Activated CD8-positive, alpha-beta memory T cell treated with anti-CD3 and anti-CD28 coated beads, Interleukin-2, amount 50 U/mL, for 48 hours (primary cell): Measurements from ENCODE around the gene CYBB.

Source experiments
- DNase-seq: peaks from one replicate; pipeline ENCODE4 v3.0.0-alpha.2; 2020

CYBB gene

DNA sequence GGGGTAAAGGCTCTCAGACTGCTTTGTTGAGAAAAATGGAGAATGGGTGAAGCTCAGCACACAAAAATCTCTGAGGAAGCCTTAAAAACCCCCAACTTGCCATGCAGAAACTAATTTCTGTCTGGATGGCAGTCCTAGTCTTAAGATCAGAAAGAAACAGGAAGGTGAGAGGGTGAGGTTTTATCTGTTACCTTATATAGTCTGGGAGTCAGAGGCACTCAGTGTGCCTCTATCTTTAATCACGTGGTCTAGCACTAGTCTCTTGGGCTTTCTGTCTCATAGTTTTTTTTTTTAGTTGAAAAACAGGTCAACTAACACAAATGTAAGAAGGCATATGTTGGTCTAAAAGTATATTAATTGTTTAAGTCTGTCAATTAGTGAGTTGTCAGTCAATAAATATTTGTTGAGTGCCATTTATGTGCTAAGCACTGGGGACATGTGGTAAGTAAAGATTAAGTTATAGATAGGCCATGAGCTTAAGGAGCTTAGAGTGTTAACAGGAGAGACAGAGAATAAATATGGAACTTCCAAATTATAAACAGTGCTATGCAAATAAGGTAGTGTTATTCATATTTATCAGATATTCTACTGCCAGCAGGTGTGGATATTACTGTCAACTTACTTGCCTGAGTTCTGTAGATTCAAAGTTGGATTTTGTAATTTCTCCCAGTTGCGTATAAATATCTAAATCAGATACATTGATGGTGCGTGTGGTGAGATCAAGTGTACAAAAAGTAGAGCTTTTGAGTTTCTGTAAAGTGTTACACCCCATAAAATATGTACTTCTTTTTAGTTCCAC lies 7.0 kb downstream of the CYBB start:
- no peak for DNase-seq

DNA sequence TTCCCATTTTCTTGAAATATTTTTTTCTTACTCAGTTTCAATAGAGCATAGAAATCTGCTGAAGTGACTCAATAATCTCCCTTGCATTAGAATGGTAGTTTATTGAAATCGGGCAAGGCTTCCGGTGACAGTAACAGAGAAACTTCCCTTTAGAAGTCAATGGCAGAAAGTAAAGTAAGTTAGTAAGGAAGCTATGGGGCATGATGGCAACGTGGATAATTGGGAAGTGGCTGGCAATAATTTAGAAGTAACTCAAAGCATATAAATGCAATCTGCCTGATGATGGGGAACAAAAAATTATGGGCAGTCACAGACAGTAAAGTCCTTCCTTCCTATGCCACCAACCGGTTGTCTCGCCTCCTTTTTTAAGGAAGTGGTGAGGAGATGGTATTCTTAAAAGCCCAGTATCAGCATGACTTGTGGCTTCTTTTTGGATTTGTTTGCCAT lies 7.6 kb downstream of the CYBB start:
- no peak for DNase-seq

DNA sequence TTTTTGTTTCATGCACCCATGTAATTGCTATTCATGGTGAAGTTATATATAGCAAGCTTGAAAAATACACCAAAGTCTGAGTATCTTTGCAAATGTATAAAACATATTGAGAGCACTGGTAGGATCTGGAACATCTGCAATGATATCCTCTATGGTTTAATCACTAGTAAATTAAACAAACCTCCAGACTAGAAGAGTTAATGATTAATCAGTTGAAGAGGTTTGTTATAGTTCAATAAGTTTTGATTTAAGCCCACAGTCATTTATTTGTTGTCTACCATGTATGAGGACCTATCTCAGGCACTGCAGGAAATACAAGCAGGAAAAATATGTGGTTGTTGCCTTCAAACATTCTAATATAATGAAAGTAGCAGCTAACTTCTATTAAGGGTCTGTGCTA lies 16.5 kb downstream of the CYBB start:
- DNase-seq = no peak

DNA sequence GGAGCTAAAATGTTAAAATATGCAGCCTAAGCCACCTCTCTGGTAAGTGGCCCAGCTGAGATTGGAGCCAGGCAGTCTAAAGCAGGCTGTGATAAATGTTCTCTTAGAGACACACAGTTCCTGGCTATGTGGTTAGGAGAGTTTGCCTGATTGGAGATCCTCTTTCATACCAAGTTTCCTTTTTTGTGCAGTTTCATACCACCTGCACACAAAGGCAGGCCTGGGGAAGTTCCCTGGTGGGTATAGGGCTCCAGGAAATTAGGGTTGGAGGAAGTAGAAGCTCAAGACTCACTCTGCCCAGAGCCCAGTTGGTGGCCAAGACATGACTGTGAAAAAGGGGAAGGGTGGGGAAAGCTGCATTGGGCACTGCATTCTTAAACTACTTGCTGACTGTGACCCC lies 16.9 kb downstream of the CYBB start:
- DNase-seq = no peak

DNA sequence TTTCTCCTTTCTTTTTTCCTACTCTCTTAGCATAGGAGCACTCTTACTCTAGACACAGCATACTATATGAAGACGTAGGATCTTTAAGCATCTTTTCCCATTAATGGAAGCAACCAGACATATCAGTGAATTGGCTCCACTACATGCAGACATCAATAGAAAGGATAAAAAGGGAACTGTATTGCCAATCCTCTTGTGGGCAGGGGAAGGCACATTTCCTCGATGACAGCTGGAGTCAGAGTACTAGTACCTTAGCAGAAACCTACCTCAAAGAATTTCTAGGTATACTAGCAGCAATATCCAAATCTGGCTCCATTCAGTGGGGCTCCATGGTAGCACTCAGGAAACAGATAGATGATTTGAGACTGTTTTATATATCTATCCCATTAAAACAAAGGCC lies 20.1 kb downstream of the CYBB start:
- no peak for DNase-seq

DNA sequence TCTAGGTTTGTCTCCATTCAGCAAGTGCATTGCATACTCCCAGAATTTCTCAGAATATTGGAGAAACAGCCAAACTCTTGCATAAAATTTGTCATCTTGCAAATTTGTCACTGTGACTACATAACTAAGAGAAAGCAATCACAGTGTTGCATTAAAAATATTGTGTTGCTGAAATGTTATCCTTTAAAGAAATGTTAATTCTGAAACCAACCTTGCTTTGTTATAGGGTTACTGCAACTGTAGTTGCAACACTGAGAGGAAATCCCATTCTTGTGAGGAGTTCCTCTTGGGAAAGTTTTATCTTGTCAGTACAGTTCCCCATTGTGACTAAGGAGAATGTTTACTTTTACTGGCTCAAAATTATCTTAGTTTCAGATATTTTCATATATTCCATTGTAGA lies 20.9 kb downstream of the CYBB start:
- DNase-seq = no peak

DNA sequence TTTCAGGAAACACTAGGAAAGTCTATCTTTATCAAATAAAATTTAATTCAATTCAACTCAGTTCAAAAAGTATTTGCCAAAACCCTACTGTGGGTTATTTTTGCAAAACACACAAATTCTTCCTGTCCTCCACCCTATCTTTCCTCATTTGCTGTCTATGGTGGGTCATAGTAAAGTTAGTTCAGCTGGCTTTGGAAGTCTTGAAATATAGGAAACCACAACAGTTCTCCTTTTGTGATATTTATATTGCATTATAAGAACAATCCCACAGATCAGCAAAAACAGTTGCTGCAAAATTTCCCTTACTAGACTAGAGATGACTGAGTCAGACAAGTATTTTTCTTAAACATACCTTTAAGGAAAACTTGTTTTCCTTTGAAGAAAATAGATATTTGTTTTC lies 22.2 kb downstream of the CYBB start:
- DNase-seq = no peak

DNA sequence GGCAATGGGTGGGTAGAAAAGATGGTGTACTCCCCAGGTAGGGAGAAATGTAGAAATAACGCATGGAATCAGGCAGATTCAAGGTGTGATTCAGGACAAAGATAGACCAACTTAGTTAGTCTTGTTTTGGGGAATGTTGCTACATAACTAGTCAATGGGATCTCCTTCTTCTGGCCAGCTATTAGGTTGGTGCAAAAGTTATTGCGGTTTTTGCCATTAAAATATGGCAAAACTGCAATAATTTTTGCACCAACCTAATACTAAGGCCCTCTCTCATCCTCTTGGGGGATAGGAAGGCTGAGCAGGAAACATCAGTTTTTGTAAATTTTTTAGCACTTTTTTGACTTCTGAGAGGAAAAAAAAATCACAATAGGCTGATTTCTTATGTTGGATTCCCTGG lies 23.2 kb downstream of the CYBB start:
- no peak for DNase-seq

DNA sequence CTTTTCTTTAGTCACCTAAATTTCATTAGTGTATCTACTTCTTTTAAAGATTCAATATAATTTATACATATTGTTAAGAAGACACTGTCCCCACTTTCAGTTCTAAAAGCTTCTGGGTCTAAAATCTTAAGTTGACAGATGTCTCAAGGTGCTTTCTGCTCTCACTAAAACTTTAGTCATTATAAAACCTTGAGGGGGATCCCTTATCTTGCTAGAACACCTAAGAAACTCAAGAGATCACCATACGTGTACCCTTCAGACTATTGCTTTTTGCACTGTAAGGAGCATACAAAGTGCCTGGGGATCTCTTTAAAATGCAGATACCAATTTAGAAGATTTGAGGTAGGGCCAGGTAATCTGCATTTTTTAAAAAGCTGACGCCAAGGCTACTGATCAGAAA lies 30.1 kb downstream of the CYBB start:
- DNase-seq = no peak

DNA sequence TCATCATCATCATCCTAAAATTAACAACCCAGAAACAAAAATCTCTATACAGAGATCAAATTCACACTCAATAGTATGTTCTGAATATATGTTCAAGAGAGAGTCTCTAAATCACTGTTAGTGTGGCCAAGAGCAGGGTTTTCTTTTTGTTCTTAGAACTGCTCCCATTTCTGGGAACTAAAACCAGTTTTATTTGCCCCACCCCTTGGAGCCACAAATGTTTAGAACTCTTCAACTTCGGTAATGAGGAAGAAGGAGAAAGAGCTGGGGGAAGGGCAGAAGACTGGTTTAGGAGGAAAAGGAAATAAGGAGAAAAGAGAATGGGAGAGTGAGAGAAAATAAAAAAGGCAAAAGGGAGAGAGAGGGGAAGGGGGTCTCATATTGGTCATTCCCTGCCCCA lies 32.3 kb downstream of the CYBB start:
- DNase-seq = no peak

DNA sequence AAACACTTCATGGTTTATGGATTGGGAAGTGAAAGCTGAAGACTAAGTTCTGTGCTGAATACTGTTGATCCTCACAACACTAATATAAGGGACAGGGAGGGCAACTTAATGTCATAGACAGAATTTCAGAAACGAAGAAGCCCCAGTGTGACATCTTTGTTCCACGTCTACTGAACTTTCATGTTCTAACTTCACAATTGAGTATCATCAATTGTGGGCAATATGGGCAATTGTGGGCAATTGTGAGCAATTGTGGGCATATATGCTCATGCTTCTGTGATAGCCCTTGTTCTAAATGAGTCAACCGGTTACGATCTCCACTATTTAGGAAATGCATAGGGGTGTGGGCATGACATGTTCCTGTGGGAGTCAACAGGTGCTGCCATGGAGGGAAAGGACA lies 33.7 kb downstream of the CYBB start:
- no peak for DNase-seq

DNA sequence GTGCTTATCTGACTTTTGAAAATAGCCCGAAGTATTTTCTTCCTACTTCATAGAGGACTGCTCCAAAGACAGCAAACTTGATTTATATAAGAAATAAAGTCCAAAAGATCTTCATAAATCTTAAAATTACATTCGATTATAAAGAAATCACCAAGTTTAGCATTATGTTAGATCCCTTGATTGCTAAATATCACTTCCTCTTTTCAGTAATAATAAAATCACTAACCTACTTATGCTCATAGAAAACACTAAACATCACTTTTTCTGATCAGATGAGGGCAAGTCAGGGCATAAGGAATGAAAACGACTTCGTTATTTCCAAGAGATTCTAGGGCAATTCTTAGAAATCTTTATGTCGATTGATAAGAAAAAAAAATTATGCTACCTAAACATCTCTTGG lies 35.5 kb downstream of the CYBB start:
- DNase-seq = no peak

DNA sequence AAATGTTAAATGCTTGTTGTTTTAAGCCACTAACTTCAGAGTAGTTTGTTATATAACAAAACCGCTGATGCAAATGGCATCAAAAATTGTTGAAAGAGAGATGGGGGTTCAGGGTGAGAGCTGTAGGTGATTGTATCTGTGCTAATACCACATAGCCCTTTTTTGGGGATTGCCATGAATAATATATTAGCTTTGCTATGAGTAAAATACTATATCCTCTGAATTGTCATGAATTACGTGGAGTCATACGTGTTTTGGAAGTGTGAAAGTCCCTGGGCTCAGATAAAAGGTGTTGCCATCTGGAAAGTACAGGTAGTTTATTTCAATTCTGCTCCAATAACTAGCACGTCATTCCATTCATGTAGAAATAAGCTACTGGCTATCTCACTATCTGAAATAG lies 36.9 kb downstream of the CYBB start:
- DNase-seq = no peak

DNA sequence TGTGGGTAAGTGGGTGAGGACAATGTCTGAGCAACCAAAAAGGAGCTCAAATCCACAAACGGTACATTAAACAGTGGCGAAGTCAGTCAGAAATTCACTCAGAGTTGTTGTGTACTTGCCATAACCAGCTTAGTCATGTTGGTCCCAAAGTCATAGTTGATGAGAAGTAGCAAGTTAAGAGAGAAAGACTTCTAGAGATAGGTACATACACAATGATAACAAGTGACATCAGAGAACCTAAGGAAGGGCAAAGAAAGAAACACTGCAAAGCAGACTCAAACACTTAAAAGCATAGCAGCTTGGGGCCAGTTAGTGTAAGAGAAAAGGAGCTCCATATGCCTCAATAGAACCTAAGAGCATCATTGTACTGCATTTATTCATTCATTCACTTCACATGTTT lies 37.3 kb downstream of the CYBB start:
- no peak for DNase-seq

DNA sequence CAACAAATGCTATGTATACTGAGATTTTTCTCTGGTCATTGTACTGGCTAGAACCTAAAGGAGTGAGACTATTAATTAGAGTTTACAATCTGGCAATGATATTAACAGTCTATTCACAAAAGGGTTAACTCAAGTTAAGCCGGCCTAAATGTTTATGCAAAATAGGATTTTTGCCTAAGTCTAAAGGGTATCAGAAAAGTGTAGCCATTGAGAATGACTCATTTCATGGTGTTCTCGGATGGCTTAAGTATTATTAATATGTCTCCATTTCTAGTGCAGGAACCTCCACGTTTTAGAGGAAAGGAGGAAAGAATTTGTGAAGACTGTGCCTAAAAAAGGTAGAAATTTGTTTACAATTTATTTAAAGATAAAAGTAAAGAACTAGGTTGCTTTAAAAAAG lies 37.7 kb downstream of the CYBB start:
- no peak for DNase-seq

DNA sequence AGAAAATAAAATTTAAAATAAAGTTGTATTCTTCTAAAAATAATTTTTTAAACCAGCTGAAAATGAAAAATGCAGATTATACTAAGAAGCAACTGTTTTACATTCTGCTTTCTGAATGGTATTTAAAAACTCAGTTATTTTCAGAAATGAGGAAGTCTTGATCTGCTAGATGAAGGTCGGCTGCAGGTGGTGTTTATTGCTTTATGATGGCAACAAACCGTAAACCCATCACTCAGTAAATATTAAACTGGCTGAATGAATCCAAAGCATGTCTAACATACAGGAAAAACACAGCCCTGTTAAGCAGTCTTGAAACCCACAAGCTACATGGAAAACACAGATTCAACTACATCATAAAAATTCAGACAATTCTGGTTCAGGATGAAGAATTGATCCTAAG lies 38.2 kb downstream of the CYBB start:
- DNase-seq = no peak

DNA sequence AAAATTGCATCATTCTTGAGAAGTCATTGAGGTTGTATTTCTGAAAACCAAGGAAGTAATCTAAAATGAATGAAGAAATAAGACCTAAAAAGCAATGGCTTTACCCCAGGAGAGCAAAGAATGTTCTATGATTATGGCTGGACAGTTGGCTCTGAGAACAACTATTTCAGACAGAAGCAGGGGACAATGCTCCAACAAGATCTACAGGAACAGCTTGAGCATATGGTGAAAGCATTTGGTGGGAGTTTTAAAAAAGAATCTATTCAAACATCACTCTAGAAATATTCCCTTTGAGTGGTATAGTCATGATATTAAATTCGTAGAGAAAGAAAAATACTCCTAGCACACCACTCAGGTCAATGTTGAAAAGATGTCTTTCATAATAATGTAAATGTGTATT lies 40.8 kb downstream of the CYBB start:
- no peak for DNase-seq

DNA sequence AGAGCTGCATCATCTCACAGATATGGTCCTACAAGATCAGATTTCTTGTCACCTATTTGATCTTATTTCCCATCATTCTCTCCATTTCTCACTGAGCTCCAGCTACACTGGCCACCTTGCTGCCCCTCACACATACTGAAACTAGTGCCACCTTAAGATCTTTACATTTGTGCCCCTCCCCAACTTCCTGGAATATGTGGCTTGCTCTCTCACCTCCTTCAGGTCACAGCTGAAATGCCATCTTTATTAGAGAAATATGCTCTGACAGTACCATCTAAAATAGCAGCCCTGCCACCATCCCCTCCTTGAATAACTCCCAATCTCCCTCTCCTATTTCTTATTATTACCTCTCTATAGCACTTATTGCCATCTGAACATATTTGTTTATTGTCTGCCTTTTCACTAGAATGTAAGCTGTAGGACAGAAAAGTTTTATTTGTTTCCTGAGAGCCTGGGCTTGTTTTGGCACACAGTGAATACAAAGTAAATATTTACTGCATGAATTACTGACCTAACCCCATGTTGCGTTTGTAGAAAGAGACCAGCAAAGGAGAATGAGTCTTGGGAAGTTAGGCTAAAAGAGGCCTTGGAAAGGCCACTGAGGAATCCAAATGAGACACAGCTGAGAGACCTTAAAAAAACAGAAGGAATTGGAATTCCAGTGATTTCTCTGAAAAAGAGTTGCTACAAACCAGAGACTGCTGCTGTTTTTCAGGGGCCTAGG lies 44.8 kb downstream of the CYBB start:
- no peak for DNase-seq

DNA sequence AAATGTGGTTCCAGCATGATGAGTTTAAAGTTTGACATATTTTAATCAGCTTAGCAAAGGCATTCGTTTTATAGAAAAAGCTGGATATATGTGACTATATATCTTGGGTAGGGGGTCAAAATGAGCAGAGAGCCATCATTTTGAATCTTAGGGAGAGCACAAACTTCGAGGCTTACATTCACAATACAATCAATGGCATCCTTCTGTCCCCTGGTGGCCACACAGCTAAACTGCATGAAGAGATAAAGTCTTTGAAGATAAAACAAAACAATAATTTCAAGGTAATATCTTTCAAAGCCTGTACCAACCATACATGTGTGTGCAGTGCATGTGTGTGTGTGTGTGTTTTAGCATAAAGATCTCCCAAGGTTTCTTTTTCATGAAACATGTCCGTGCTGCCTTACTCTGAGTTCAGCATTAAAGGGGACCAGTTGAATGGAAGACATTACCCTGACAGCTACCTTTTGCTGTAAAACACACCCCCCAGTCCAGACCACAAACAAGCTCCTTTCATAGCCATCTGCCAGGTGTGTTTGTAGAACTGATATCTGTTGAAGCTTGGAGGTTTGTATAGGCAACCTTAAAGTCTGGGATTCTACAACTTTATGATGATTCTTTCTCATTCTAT lies 45.5 kb downstream of the CYBB start:
- DNase-seq = no peak

DNA sequence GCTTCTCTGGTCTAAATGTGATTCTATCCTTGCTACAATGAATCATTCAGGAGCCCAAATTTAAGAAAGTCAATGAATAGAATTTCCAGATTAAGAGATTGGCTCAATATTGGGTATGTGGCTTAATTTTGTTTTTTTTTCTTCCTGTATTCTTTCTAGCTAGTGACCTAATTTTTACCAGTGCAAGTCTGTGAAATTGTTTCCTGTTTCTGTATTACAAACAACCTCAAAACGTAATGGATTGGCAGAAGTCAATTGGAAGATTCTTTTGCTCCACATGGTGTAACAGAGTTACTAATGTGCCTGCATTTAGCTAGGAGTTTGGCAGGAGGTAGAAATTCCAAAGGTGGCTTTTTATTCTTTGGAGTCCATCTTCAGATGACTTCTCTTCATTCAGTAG lies 49.9 kb downstream of the CYBB start:
- DNase-seq = no peak

DNA sequence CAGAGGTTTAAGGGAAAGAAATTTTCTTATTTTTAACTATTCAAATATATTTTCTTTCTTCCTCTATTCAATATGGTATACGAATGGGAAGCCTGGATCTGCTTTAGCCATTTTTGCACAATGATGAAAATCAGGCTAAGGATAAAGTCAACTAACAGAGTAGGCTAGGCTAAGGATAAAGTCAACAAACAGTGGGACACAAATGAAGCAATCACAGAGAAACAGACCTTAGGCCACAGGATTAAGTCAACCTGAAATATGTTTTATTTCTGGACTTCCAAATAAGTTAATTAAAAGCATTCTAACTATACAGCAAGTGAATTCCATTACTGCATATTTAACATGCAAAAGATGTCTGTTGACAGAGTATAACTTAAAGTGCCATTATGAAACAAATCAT lies 50.5 kb downstream of the CYBB start:
- DNase-seq = no peak

DNA sequence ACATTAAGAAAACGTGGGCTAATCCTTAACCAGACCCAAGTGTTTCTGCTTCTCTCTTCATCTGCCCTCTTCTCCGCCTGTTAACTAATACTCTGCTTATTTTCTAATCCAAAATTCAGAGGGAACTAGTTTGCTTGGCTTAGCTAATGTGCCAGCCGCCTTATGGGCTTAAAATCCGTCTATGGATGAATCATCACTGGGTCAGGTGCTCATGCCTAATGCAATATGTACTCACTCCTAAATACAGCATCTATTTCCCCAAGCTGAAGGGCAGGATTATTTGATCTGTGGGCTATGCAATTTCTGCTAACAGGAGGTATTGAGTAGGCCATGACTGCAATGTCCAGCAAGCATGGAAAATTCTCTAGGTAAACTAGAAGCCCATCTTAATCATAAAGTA lies 55.1 kb downstream of the CYBB start:
- DNase-seq = no peak

DNA sequence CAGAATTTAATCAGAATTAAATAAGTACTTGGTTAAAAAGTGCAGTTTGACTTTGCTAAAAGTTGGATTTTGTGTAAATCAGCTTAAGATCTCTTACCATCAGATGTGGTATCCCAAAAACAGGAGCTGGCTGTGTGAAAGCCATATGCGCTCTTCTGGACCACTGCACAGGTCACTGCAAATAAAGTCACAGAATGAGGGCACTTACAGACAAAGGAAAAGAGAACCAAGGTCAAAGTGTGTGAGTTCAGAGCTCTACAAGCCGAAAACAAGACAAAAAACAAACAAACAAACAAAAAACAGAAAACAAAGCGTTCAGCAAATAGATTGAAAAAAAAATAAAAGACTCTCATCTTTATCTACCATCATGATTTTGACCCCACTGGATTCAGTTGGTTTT lies 61.1 kb downstream of the CYBB start:
- DNase-seq = no peak

DNA sequence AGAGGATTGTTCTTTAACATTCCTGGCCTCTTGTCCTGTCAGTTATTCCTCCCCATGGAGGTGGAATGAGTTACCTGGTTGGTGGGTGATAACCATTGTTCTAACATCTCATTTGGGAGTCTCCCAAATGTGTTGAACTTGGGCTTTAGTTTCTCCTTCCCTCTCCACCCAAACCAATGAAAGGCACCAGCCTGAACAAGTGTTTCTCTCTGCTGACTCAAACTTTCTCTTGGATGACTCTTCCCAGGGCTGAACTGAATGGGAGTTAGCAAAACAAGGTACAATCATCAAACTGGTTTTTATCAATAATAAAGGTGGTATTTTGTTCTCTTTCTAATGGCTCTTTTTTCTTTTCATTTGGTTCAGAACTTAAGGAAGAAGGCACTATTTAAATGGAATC lies 64.8 kb downstream of the CYBB start:
- DNase-seq = no peak
